Calu3 (cell line): ENCODE measurements around the gene XRN2. TPM values are rescaled to one million over a fixed set of nuclear protein-coding genes. Genes with fewer than 3 reads are reported as not detected.

ENCODE experiments used
- BruUV-seq: library from RNA; stranded (reverse); fragments of 400-500 nt; replicated peaks from 2 replicates; lab custom pipeline; 2021; lab: Mats Ljungman, UMichigan
- CTCF ChIA-PET: fragments of 300-600 bp; sonication (Branson Sonifier 250); formaldehyde crosslinking; loops from one replicate; lab custom pipeline; 2022; ENCODE audit warnings: antibody characterized with exemption; lab: Charles Lee
- DNase-seq: peaks from one replicate; pipeline ENCODE4 v3.0.0; 2022
- H3K27ac Mint-ChIP-seq: one replicate; pipeline ENCODE4 v1.8.0; 2022; ENCODE audit warnings: mixed read lengths; ENCODE audit not compliant: unreplicated experiment
- H3K27me3 Mint-ChIP-seq: one replicate; pipeline ENCODE4 v1.8.0; 2022; ENCODE audit warnings: mixed read lengths; ENCODE audit not compliant: unreplicated experiment
- H3K36me3 Mint-ChIP-seq: one replicate; pipeline ENCODE4 v1.8.0; 2022; ENCODE audit warnings: mild to moderate bottlenecking, moderate library complexity, mixed read lengths; ENCODE audit not compliant: insufficient read depth, unreplicated experiment
- H3K4me1 Mint-ChIP-seq: one replicate; pipeline ENCODE4 v1.8.0; 2022; ENCODE audit warnings: mild to moderate bottlenecking, low read depth, mixed read lengths; ENCODE audit not compliant: unreplicated experiment
- H3K4me3 Mint-ChIP-seq: one replicate; pipeline ENCODE4 v1.8.0; 2022; ENCODE audit warnings: mild to moderate bottlenecking, low read depth, moderate library complexity, mixed read lengths; ENCODE audit not compliant: unreplicated experiment
- H3K9me3 Mint-ChIP-seq: one replicate; pipeline ENCODE4 v1.8.0; 2022; ENCODE audit warnings: low read depth, mixed read lengths; ENCODE audit not compliant: unreplicated experiment
- intact Hi-C: fragments of 100-400 bp; cut with micrococcal nuclease; formaldehyde crosslinking; loops from one replicate; pipeline ENCODE4 v1.10.0; 2022; ENCODE audit not compliant: unreplicated experiment
- total RNA-seq: library from RNA; stranded (reverse); gene quantifications from 2 replicates; pipeline ENCODE4 v1.2.3, GENCODE V29; 2022
- TF ChIP-seq, protein P1 (sequence below): fragments of 200-600 bp; IDR thresholded peaks from one replicate; pipeline ENCODE4 v1.8.0; 2022; ENCODE audit warnings: antibody characterized with exemption; ENCODE audit not compliant: unreplicated experiment

The XRN2 gene
- total RNA-seq, 1 experiment from 2014 or later, result 24.7 TPM

- no TSS peak for BruUV-seq
- Mint-ChIP-seq H3K9me3 (peaks cover under 1% of the 10 kb centered on the region), H3K4me3 (no peak overlapping the region), H3K4me1 (peaks cover 12% of the 10 kb centered on the region), H3K27me3 (no peaks in the 10 kb centered on the region), H3K27ac (no peak overlapping the region), H3K36me3 (no peaks in the 10 kb centered on the region)
- intact Hi-C loops, result no loop called here
- no peak for DNase-seq
- TF ChIP-seq, protein P1, sequence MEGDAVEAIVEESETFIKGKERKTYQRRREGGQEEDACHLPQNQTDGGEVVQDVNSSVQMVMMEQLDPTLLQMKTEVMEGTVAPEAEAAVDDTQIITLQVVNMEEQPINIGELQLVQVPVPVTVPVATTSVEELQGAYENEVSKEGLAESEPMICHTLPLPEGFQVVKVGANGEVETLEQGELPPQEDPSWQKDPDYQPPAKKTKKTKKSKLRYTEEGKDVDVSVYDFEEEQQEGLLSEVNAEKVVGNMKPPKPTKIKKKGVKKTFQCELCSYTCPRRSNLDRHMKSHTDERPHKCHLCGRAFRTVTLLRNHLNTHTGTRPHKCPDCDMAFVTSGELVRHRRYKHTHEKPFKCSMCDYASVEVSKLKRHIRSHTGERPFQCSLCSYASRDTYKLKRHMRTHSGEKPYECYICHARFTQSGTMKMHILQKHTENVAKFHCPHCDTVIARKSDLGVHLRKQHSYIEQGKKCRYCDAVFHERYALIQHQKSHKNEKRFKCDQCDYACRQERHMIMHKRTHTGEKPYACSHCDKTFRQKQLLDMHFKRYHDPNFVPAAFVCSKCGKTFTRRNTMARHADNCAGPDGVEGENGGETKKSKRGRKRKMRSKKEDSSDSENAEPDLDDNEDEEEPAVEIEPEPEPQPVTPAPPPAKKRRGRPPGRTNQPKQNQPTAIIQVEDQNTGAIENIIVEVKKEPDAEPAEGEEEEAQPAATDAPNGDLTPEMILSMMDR, result no peak
- CTCF ChIA-PET, result no interaction called here
These were observed 126.9 kb downstream of the XRN2 start for GRCh38 chr20:21430020-21430419.

GRCh38 chr20:21432911-21433310 is 129.8 kb downstream of the XRN2 start:
- BruUV-seq, result no TSS peak
- CTCF ChIA-PET, result no interaction called here
- no peak for DNase-seq
- Mint-ChIP-seq H3K4me1 (peaks cover 12% of the 10 kb centered on the region), H3K9me3 (no peaks in the 10 kb centered on the region), H3K27me3 (no peaks in the 10 kb centered on the region), H3K4me3 (no peak overlapping the region), H3K27ac (peak overlapping the region; percentile 5), H3K36me3 (no peaks in the 10 kb centered on the region)
- TF ChIP-seq, protein P1, result no peak
- intact Hi-C loops, result no loop called here

DNA sequence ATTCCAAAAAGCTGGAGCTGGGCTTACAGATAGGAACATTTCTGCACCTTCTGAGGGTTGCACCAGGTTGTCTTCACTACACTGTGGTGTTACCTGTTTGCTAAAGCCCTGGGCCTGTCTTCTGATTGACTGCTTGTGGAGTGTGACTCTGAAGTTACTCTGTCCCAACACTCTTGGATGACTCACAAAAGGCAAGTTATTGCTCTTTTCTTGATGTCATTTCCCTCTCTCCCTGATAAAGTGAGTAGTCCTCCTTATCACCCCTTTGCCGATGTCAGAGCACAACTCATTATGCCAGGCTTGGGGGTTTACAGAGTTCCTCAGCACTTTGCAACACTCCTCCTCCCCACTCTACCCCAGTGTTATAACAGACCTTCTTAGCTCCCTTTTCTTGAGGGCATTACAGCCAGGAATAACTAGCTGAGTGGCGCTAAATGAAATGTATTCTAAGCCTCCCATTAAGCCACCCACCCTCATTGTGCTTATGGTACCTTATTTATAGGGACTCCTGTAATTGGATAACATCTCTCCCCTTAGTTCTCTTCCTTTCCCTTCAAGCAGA is 130.3 kb downstream of the XRN2 start:
- H3K4me3 Mint-ChIP-seq, result no peak overlapping the region
- CTCF ChIA-PET, result no interaction called here
- H3K27ac Mint-ChIP-seq, result peak overlapping the region; percentile 5
- no peaks in the 10 kb centered on the region for H3K9me3 Mint-ChIP-seq
- intact Hi-C loops, result no loop called here
- peaks cover 12% of the 10 kb centered on the region for H3K4me1 Mint-ChIP-seq
- DNase-seq, result no peak
- BruUV-seq, result no TSS peak
- TF ChIP-seq, protein P1, result no peak
- no peaks in the 10 kb centered on the region for H3K36me3 Mint-ChIP-seq
- H3K27me3 Mint-ChIP-seq, result no peaks in the 10 kb centered on the region

DNA sequence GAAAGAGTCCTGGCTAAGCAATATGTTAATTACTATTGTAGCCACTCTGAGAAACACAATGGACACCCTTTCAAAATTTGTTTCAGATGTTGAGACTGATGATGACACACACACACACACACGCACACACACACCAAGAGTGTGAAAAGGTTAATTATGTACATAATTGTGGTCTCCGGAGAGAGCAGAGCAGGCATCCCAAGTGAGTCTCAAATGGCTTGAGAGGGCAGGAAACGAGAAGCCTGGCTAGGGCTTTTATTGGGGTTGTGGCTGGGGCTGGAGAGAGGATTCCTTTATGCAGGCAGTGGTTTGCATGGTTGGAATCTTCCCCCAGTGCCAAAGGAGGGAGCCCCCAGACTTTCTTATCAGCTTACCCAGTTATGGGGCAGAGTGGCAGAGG is 132.4 kb downstream of the XRN2 start:
- Mint-ChIP-seq H3K4me1 (peaks cover 12% of the 10 kb centered on the region), H3K9me3 (no peaks in the 10 kb centered on the region), H3K36me3 (no peaks in the 10 kb centered on the region), H3K27me3 (no peaks in the 10 kb centered on the region), H3K4me3 (no peak overlapping the region), H3K27ac (no peak overlapping the region)
- intact Hi-C loops, result no loop called here
- TF ChIP-seq, protein P1, result no peak
- no TSS peak for BruUV-seq
- CTCF ChIA-PET, result no interaction called here
- no peak for DNase-seq
